DMS114 treated with DMSO at 0.1 percent for 48 hours (cell line): ENCODE results near the gene MAGI2.
"Not testable (repeated sequence)": the region's sequence is repeated elsewhere in the genome, so short reads cannot be mapped to it uniquely, and the experiment has no call there.

Source experiments
- DNase-seq: peaks from one replicate; lab custom pipeline; 2025; ENCODE audit not compliant: unreplicated experiment; lab: John Stamatoyannopoulos, UW

The MAGI2 gene

GRCh38 chr7:78585980-78586379, 867.5 kb downstream of the MAGI2 start:
- DNase-seq = no peak

DNA sequence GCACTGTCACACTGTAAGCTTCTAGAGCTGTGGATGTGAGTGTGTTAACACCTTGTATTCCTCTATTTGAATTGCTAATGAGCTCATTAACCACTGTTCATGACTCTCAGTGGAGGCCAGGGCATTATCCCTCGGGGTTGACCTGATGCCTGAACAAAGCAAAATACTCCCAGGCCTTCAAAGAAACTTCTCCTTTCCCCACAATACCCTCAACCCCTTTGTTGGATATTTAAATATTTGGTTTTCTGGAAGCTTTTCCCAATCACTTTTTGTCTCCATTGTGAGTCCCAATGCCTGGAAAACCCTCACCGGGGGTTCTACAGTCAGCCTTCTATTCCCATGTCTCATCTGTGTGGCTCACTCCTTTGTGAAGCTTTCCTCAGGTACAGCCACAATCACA, 874.8 kb downstream of the MAGI2 start:
- no peak for DNase-seq

- not testable (repeated sequence) for DNase-seq
These were observed 876.1 kb downstream of the MAGI2 start for GRCh38 chr7:78577174-78577952.

DNA sequence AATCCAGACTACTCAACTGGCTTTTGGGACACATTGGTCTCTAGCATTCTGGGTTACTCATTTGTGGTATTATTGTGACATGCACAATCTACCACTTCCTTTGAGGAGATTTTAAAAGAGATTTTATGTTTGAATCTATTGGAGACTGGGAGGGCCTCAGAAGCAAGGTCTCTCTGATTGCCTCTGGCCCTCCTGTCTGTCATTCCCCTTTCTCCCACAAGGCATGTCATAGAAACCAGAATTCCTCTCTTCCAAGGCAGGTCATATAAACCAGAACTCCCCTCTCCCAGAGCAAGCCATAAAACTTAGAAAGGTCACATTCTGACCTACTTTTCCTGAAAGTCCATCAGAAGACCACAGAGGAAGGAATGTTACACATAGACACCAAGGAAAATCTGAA, 877.2 kb downstream of the MAGI2 start:
- no peak for DNase-seq

DNA sequence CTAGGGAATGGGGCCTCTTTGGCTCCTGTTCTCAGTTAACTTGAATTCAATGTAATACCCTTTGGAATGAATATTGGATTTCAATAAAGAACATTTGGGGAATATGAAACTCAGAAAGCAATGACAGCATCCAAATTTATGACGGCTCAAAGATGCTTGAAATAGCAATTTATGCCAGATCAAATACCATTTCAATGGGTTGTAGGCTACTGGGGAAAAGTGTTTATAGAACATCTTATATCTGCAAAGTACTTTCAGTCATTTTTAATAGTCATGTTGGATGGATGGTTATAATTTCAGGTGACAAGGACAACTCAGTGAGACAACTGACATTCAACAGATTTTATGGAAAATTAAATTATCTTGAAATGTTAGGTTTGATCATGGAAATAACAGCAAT, 882.2 kb downstream of the MAGI2 start:
- no peak for DNase-seq

- DNase-seq = no peak
These were observed 884.8 kb downstream of the MAGI2 start for GRCh38 chr7:78568690-78569089.

GRCh38 chr7:78567836-78568235, 885.6 kb downstream of the MAGI2 start:
- no peak for DNase-seq

DNA sequence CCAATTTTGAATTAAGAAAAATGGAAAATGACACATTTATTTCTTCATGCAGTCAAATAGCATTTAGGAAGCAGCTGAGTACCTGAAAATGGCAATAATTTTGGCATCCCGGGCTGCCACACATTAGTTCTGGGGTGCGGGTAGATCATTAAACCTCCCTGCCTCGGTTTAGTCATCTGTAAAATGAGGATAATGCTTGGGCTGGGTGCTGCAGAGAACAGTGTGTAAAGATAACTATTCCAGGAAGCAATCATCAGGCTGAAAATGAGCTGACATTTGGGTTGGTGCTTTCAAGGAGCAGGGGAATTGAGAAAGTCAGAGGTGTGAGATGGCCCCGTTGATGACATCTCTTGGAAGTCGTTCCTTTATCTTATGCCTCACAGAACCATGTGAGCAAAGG, 887.7 kb downstream of the MAGI2 start:
- no peak for DNase-seq

DNA sequence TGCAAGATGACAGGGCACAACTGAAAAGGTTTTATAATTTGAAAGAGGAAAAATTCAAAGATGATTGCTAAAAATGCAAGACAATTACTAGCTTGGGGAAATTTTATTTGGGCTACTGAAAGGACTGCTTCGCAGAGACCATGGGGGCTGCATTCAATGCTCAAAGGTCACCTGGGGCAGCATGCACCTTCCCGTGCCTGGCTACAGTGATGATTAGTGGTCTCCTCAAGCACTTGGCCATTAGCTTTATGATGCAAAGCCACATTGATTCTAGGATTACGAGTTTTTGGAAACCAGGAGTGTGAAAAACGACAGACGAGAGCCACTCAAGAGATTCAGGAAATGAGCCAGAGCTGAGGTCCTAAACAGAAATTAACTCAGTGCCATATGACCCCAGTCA, 890.3 kb downstream of the MAGI2 start:
- DNase-seq = no peak

DNA sequence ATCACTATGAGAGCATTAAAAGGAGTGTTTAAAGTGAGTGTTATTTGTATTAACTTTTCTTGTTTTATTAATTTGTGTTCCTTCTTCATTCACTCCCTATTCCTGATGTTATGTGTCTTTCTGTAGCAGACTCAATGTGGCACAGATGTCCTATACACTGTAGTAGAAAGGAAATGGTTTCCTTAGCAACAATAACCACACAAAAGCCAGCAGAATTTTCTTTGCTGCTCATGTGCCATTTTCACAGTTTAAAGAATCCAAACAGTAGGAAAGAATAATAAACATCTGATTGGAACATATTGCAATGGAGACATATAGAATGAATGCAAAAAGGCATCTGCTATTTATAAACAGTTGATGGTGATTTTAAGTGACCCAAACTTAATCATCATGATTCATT, 891.3 kb downstream of the MAGI2 start:
- no peak for DNase-seq

- no peak for DNase-seq
These were observed 894.9 kb downstream of the MAGI2 start for GRCh38 chr7:78558566-78558965.

GRCh38 chr7:78543976-78544375, 909.5 kb downstream of the MAGI2 start:
- no peak for DNase-seq

GRCh38 chr7:78542981-78543380, 910.5 kb downstream of the MAGI2 start:
- no peak for DNase-seq

GRCh38 chr7:78542541-78542940, 910.9 kb downstream of the MAGI2 start:
- no peak for DNase-seq

DNA sequence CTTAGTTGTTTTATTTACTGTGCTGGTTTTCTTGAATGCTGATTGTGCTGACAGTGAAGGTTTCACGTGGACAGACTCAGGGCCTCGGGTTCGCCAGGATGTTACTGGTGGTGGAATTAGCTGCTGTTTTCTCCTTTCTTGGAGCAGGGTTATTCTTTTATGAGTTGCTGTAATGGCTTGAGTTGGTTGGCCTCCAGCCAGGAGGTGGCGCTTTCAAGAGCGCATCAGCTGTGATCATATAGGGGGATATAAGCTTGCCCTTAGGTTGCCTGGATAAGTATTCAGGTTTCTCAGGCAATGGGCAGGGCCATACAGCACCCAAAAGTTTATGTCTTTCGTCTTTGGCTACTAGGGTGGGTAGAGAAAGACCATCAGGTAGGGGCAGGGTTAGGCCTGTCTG, 913.6 kb downstream of the MAGI2 start:
- DNase-seq = no peak

GRCh38 chr7:78535655-78536054, 917.8 kb downstream of the MAGI2 start:
- DNase-seq = no peak

DNA sequence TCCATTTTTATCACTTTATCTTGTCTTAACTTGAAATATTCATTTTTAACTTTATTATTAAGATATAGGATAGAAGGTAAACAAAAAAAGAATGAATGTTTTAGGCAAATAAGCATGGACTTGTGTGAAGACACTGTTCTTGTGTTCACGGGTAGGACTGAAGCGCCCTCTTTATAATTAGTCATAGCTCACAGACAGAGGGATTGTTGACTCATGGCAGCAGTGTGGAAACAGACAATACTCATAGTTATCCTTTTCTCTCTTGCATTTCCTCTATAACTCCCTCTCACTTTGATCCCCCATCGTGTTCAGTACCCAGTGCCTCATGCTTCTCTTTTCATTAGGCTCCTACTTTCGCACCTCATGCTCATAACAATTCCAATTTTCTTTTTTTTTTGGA, 923.1 kb downstream of the MAGI2 start:
- no peak for DNase-seq

DNA sequence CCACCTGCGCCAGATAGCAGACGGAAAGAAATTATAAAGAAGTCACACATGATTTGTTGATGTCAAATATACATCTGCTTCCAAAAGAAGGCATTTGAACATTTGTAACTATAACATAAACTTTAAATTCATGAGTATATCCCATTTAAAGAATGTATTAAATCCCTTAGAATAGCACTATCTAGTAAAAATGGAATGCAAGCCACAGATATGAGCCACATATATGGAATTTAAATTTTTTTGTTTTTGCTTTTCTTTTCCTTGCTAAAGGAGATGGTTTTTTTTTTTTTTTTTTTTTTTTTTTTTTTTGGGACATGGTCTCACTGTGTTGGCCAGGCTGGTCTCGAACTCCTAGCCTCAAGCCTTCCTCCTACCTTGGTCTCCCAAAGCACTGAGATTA, 924.1 kb downstream of the MAGI2 start:
- no peak for DNase-seq

GRCh38 chr7:78528964-78529363, 924.5 kb downstream of the MAGI2 start:
- DNase-seq = no peak

- DNase-seq = no peak
These were observed 929.5 kb downstream of the MAGI2 start for GRCh38 chr7:78523930-78524329.

- DNase-seq = no peak
These were observed 931.5 kb downstream of the MAGI2 start for GRCh38 chr7:78521961-78522360.

DNA sequence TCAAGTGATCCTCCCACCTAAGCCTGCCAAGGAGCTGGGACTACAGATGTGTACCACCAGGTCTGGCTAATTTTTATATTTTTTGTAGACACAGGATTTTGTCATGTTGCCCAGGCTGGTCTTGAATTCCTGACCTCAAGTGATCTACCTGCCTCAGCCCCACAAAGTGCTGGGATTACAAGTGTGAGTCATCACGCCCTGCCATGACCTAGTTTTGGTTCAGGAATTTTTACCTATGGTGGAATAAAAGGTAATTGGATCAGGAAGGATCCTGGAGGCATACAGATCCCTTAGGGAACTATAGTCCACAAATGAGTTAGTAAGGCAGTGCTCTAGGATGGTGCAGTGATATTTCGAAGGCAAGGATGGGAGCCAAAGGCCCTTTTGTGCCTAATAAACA, 937.0 kb downstream of the MAGI2 start:
- DNase-seq = no peak

DNA sequence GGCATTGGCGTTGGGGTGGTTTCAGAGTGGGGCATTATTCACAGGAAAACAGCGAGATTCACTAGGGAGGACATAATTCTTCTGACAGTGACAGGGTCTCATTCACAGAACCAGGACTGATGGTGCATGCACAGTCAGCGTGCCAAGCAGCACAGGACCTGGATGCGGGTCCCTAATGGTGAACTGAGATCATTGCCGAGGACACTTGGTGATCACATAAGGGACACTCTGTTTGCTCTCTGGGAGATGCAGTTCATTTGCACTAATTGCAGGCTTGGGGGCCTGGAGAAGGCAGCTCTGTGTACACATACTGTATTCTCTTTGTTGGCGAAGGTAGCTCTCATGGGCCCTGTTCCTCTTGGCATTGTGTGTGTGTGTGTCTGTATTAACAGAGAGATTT, 938.8 kb downstream of the MAGI2 start:
- DNase-seq = no peak
